HG02943 (cell line): ENCODE data around the gene APP.
"Not testable (repeated sequence)": the region's sequence is repeated elsewhere in the genome, so short reads cannot be mapped to it uniquely, and the experiment has no call there.

Experiments
- ATAC-seq: cut with Tn5 transposase; IDR thresholded peaks from one replicate; pipeline ENCODE4 v1.9.1; 2021; ENCODE audit warnings: mild to moderate bottlenecking, low read depth, moderate library complexity; ENCODE audit not compliant: unreplicated experiment

Gene APP

GRCh38 chr21:25918152-25918551, 252.4 kb downstream of the APP start:
- ATAC-seq: not testable (repeated sequence)

- ATAC-seq: no peak
These were observed 254.3 kb downstream of the APP start for GRCh38 chr21:25916226-25916625.

- no peak for ATAC-seq
These were observed 257.1 kb downstream of the APP start for GRCh38 chr21:25913479-25913878.

- no peak for ATAC-seq
These were observed 258.2 kb downstream of the APP start for GRCh38 chr21:25912402-25912746.

GRCh38 chr21:25911730-25912401, 258.7 kb downstream of the APP start:
- ATAC-seq: no peak

- no peak for ATAC-seq
These were observed 259.8 kb downstream of the APP start for GRCh38 chr21:25910809-25911208.

- ATAC-seq: no peak
These were observed 261.2 kb downstream of the APP start for GRCh38 chr21:25909341-25909740.

- no peak for ATAC-seq
These were observed 262.1 kb downstream of the APP start for GRCh38 chr21:25908495-25908894.

DNA sequence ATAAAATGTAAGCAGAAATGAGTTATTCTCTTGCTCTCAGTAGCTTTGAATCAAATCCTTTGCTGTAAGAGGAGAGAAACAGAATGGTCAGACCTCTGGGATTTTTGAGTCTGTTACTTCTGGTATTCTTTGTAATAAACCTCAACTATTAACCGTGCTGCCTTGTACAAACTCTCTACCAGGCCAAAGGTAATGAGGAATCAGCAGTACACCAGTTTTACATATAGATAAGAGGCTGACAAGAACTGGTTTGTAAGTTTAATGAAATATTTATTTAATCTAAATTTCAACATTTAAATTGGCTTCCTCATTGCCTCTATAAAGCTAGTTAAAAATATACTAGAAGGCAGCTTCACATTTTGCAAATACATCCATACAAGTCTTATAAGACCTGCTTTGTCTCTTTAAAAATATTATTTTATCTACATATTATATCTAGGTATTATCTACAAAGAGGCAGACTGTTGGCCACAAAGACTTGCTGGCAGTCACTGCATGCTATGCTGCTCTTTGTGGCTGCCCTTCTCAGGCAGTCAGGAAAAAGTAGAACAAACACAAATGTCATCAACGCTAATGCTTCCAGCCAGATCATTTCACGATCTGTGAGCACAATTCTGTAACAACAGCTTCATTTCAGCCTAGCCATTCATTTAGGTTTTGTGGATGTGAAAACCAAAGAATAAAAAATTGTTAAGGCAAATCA, 262.8 kb downstream of the APP start:
- no peak for ATAC-seq

DNA sequence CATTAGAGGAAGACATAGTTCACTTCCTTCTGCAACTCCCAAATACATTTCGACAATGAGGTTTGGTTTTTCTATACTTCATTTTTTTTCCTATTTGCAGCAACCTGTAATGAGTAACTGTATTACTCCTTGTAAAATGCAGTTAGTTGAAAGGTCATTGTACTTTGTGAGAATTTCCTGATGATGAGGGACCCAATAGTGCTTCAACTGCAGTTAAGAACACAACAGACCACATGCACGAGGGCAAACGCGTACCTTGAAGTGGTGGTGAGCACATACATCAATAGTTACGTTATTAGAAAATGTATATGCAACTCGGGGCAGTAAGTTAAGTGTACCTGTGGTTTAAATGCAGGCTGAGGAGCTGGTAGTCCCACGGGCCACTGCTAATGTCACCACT, 264.0 kb downstream of the APP start:
- ATAC-seq: no peak

GRCh38 chr21:25905126-25905525, 265.4 kb downstream of the APP start:
- no peak for ATAC-seq

- no peak for ATAC-seq
These were observed 266.4 kb downstream of the APP start for GRCh38 chr21:25904044-25904695.

- no peak for ATAC-seq
These were observed 267.0 kb downstream of the APP start for GRCh38 chr21:25903607-25904006.

DNA sequence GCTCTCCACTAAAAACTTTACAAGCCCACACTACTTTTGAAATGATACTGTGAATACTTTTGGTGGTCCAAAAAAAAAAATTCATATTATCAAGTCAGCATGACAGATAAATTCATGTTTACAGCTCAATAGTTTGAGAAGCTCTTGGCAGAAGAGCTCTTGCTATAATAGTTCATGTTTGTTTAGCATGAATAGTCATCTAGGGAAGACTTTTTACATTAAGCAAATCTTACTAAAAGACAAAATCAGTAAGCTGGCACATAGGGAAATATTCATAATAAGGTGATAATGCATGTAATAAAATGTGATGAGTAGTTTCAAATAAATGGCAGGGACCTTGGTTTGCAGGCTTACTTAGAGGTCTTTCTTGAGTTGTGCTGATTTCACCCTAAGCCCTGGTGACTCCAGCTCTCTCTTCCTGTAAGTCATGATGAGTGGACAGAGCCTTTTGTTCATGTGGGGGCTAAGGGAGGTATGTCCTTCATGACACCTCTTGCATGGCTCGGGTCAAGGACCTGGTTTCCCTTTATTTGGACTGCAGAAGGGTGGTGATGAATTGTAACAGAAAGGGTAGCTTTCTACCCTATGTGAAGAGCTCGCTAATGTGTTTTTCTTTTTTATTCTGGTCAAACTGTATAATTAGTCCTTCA, 269.1 kb downstream of the APP start:
- ATAC-seq: no peak

DNA sequence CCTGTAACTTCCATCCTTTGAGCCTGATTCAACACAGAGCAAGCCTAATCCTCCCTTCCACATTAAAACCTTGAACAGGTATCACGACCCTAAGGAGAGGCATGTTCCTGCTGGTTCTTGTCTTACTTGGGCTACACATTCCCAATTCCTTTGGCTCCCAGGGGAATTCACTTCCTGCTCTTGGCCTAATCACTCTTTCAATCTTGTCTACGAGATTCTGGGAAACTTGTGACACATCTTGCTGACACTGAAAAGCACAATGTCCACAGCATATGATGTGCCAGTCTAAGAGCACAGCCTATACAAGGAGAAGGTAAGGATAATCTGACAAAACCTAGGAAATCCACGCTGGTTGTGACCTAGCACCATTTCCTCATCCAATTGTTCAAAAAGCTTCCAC, 271.9 kb downstream of the APP start:
- ATAC-seq: no peak

- ATAC-seq: no peak
These were observed 273.2 kb downstream of the APP start for GRCh38 chr21:25897383-25897782.

GRCh38 chr21:25896501-25897056, 274.0 kb downstream of the APP start:
- ATAC-seq: no peak

DNA sequence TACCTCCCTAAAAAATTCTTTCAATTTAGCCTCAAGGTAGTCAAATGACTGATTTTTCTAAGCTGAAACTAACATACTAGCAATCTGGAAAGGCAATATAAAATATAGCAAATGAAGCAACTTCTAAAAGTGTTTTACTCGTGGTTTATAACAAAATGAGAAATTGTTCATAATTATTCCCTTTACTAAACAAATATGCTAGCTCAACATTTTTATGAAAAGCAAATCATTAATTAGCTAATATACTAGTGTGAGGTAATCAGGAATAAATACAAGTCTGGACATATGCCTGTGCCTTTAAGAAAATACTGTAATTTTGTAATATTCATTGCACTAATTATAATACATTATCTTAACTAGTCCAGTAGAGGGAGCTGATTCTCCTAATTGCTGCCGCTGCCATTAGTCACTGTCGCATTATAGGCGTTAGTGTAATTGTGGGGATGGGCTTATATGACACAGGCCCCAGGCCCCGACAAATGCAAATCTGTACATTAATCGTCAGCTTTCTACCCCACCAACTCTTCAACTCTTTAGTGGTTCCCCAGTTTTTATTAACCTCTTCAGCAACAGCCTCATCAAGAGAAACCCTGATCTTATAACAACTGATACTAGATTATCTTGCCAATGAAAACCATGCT, 274.9 kb downstream of the APP start:
- peak; percentile 76 for ATAC-seq

DNA sequence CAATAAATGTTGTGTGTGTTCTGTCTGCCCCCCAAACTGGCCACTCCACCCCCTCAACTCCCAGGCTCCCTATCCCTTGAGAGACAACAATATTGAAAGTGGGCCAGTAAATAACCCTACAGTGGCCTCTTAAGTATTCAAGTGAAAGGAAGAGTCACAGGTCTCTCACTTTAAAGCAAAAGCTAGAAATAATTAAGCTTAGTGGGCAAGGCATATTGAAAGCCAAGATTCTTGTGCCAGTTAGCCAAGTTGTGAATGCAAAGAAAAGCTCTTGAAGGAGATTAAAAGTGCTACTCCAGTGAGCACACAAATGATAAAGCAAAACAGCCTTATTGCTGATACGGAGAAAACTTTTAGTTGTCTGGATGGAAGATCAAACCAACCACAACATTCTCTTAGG, 277.4 kb downstream of the APP start:
- ATAC-seq: no peak

DNA sequence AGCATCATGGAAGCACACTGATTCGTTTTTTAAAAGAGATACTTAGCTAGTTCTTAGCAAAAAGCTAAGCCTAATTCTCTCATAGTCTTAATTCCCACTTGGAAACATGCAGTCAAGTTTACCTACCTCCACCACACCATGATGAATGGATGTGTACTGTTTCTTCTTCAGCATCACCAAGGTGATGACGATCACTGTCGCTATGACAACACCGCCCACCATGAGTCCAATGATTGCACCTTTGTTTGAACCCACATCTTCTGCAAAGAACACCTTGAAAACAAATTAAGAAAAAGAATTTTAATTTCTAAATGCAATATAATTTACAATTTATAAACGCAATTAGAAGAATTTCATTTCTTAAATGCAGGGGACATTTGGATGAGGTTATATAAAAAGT, 279.0 kb downstream of the APP start:
- no peak for ATAC-seq

- ATAC-seq: no peak
These were observed 280.6 kb downstream of the APP start for GRCh38 chr21:25890001-25890400.
